Measurements from ENCODE around the gene NBEA.

The NBEA gene

GRCh38 chr13:35191883-35192282 is 249.8 kb downstream of the NBEA start:
- FAIRE-seq, result no peak

GRCh38 chr13:35198613-35199200 is 256.6 kb downstream of the NBEA start:
- no peak for FAIRE-seq

- no peak for FAIRE-seq
These were observed 266.5 kb downstream of the NBEA start for GRCh38 chr13:35208587-35208986.

- no peak for FAIRE-seq
These were observed 268.2 kb downstream of the NBEA start for GRCh38 chr13:35210261-35210660.

- no peak for FAIRE-seq
These were observed 269.9 kb downstream of the NBEA start for GRCh38 chr13:35211949-35212348.

GRCh38 chr13:35213911-35214310 is 271.8 kb downstream of the NBEA start:
- FAIRE-seq, result no peak

- no peak for FAIRE-seq
These were observed 274.1 kb downstream of the NBEA start for GRCh38 chr13:35216131-35216530.

GRCh38 chr13:35219021-35219420 is 277.0 kb downstream of the NBEA start:
- no peak for FAIRE-seq

- FAIRE-seq, result no peak
These were observed 283.1 kb downstream of the NBEA start for GRCh38 chr13:35225159-35225558.

- FAIRE-seq, result no peak
These were observed 283.5 kb downstream of the NBEA start for GRCh38 chr13:35225582-35225981.

- FAIRE-seq, result no peak
These were observed 286.5 kb downstream of the NBEA start for GRCh38 chr13:35228536-35228935.

- FAIRE-seq, result no peak
These were observed 289.4 kb downstream of the NBEA start for GRCh38 chr13:35231426-35231825.

- FAIRE-seq, result no peak
These were observed 296.2 kb downstream of the NBEA start for GRCh38 chr13:35238274-35238673.

GRCh38 chr13:35252536-35253205 is 310.6 kb downstream of the NBEA start:
- FAIRE-seq, result no peak

- no peak for FAIRE-seq
These were observed 313.2 kb downstream of the NBEA start for GRCh38 chr13:35255241-35255640.

- FAIRE-seq, result no peak
These were observed 314.5 kb downstream of the NBEA start for GRCh38 chr13:35256459-35257148.

- FAIRE-seq, result no peak
These were observed 318.2 kb downstream of the NBEA start for GRCh38 chr13:35260316-35260715.

GRCh38 chr13:35266412-35266811 is 324.3 kb downstream of the NBEA start:
- no peak for FAIRE-seq

GRCh38 chr13:35278917-35279316 is 336.8 kb downstream of the NBEA start:
- peak; percentile 41 for FAIRE-seq

- no peak for FAIRE-seq
These were observed 337.4 kb downstream of the NBEA start for GRCh38 chr13:35279500-35279899.

- FAIRE-seq, result no peak
These were observed 341.8 kb downstream of the NBEA start for GRCh38 chr13:35283856-35284255.

- no peak for FAIRE-seq
These were observed 343.6 kb downstream of the NBEA start for GRCh38 chr13:35285677-35286076.

- FAIRE-seq, result no peak
These were observed 350.3 kb downstream of the NBEA start for GRCh38 chr13:35292329-35292728.

GRCh38 chr13:35293579-35294226 is 351.6 kb downstream of the NBEA start:
- FAIRE-seq, result peak; percentile 50
